ENCODE results near the gene STK10. TPM values are rescaled to one million over a fixed set of nuclear protein-coding genes. Genes with fewer than 3 reads are reported as not detected.

The STK10 gene
- polyA plus RNA-seq, 1 of the 3 experiments (the other 2 are of a cell fraction), result 11.0 TPM

GRCh38 chr5:172187118-172188032 lies 649 bp downstream of the STK10 start:
- peaks cover 15% of the 10 kb centered on the region for H3F3A ChIP-seq (replicated peaks; ENCODE audit: insufficient read depth)
- H3K9me2 ChIP-seq, result no peaks in the 10 kb centered on the region
- peaks cover 0 to 4% of the 10 kb centered on the region in 2 experiments for H3K36me3 ChIP-seq (replicated peaks in 1 of 2; ENCODE audit: control insufficient read depth in 1 of 2, insufficient read depth in 2 of 2, low read length in 1 of 2)
- ChIA-PET POLR2A (interaction anchor here (0.7 to 1.1 kb wide), 3 partner anchors 38 to 94 kb away, joined by 3 to 4 read pairs (median 3); no protein-coding TSS in a partner anchor), CTCF (interaction anchor here (0.6 to 5.8 kb wide), 24 partner anchors 8 to 266 kb away, joined by 3 to 60 read pairs (median 6); partner anchors contain the start of genes FBXW11 and UBTD2)
- 0 out of 2 replicates have a peak, but pooled peaks cover 4% of the 10 kb centered on the region for H4K20me1 ChIP-seq (ENCODE audit: insufficient read depth)
- peaks cover 0 to 5% of the 10 kb centered on the region in 2 experiments; a peak in 1 of 4 replicates for H3K4me1 ChIP-seq (ENCODE audit: control insufficient read depth in 1 of 2, insufficient read depth in 2 of 2, low read depth in 1 of 2, low read length in 1 of 2)
- H3K4me3 ChIP-seq (ENCODE audit: low read depth in 2 of 2, low read length in 1 of 2), result peak overlapping the region; percentile 70 to 99
- peak overlapping the region; percentile 84 for H3K9ac ChIP-seq
- no peaks in the 10 kb centered on the region for H3K27me3 ChIP-seq (ENCODE audit: insufficient read depth)
- peak; percentile 72; the same call in 1 of the 2 replicates for TF ChIP-seq MXI1 (IDR thresholded peaks at IDR 0.05; ENCODE audit: low read depth, low read length)
- TF ChIP-seq FOSL2 (IDR thresholded peaks at IDR 0.05; ENCODE audit: borderline replicate concordance, low read depth), result peak; percentile 33; the same call in 1 of the 2 replicates
- peak; percentile 48; the same call in 1 of the 2 replicates for TF ChIP-seq ELF1 (IDR thresholded peaks at IDR 0.05)
- TF ChIP-seq NRF1 (IDR thresholded peaks at IDR 0.05; ENCODE audit: low read depth, low read length), result no peak
- TF ChIP-seq, protein P1, sequence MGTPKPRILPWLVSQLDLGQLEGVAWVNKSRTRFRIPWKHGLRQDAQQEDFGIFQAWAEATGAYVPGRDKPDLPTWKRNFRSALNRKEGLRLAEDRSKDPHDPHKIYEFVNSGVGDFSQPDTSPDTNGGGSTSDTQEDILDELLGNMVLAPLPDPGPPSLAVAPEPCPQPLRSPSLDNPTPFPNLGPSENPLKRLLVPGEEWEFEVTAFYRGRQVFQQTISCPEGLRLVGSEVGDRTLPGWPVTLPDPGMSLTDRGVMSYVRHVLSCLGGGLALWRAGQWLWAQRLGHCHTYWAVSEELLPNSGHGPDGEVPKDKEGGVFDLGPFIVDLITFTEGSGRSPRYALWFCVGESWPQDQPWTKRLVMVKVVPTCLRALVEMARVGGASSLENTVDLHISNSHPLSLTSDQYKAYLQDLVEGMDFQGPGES (IDR thresholded peaks at IDR 0.05; ENCODE audit: low read depth, low read length), result no peak
- TF ChIP-seq, protein P2, sequence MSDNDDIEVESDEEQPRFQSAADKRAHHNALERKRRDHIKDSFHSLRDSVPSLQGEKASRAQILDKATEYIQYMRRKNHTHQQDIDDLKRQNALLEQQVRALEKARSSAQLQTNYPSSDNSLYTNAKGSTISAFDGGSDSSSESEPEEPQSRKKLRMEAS (IDR thresholded peaks at IDR 0.05; ENCODE audit: low read depth), result peak; percentile 27; the same call in 1 of the 2 replicates
- peak; percentile 58 for TF ChIP-seq GABPA (IDR thresholded peaks at IDR 0.05; ENCODE audit: low read depth)
- peak overlapping the region; percentile 95 for H2AFZ ChIP-seq (ENCODE audit: low read depth)
- 1% methylated on average over 43 of the region's 66 CpGs for WGBS (ENCODE audit: low lambda C conversion rate)
- H3K4me2 ChIP-seq, result peak overlapping the region; percentile 93
- H3K27ac ChIP-seq (ENCODE audit: low read depth in 2 of 2, low read length in 1 of 2), result peak overlapping the region; percentile 67 to 80
- DNase-seq, result peak; percentile 71
- H3K9me3 ChIP-seq, result no peaks in the 10 kb centered on the region
- H3K79me2 ChIP-seq (ENCODE audit: insufficient read depth), result peaks cover 45% of the 10 kb centered on the region

DNA sequence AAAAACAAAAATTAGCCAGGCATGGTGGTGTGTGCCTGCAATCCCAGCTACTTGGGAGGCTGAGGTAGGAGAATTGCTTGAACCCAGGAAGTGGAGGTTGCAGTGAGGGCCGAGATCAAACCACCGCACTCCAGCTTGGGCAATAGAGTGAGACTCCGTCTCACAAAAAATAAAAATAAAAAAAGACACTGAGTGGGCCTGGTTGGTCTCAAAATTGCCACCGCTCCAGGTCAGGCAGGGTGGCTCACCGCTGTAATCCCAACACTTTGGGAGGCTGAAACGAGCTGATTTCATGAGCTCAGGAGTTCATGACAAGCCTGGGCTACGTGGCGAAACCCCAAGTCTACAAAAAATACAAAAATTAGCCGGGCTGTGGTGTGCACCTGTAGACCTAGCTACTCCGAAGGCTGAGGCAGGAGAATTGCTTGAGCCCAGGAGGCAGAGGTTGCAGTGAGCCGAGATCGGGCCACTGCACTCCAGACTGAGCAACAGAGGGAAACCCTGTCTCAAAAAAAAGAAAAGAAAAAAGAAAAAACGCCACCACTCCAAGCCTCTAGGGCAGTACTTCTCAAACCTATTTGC lies 1.8 kb downstream of the STK10 start:
- Histone ChIP-seq H3K36me3 (replicated peaks in 1 of 2; ENCODE audit: control insufficient read depth in 1 of 2, insufficient read depth in 2 of 2, low read length in 1 of 2) (peaks cover 0 to 4% of the 10 kb centered on the region in 2 experiments), H3K4me1 (ENCODE audit: control insufficient read depth in 1 of 2, insufficient read depth in 2 of 2, low read depth in 1 of 2, low read length in 1 of 2) (peaks cover 0 to 5% of the 10 kb centered on the region in 2 experiments; a peak in 1 of 4 replicates), H4K20me1 (ENCODE audit: insufficient read depth) (0 out of 2 replicates have a peak, but pooled peaks cover 4% of the 10 kb centered on the region), H3K9me2 (no peaks in the 10 kb centered on the region), H3K9ac (peak overlapping the region; percentile 84; the same call in 1 of the 2 replicates), H3K4me3 (ENCODE audit: low read depth in 2 of 2, low read length in 1 of 2) (peak overlapping the region; percentile 70 to 99; a peak in 3 of 4 replicates), H3K27ac (ENCODE audit: low read depth in 2 of 2, low read length in 1 of 2) (peak overlapping the region in 1 of 2 experiments; percentile 80; a peak in 1 of 4 replicates), H3K9me3 (no peaks in the 10 kb centered on the region), H3K4me2 (peak overlapping the region; percentile 93), H3F3A (replicated peaks; ENCODE audit: insufficient read depth) (peaks cover 15% of the 10 kb centered on the region), H3K27me3 (ENCODE audit: insufficient read depth) (no peaks in the 10 kb centered on the region), H3K79me2 (ENCODE audit: insufficient read depth) (peaks cover 57% of the 10 kb centered on the region), H2AFZ (ENCODE audit: low read depth) (no peak overlapping the region)
- TF ChIP-seq YY1 (IDR thresholded peaks at IDR 0.05; ENCODE audit: low read depth), result no peak
- TF ChIP-seq, protein P3, sequence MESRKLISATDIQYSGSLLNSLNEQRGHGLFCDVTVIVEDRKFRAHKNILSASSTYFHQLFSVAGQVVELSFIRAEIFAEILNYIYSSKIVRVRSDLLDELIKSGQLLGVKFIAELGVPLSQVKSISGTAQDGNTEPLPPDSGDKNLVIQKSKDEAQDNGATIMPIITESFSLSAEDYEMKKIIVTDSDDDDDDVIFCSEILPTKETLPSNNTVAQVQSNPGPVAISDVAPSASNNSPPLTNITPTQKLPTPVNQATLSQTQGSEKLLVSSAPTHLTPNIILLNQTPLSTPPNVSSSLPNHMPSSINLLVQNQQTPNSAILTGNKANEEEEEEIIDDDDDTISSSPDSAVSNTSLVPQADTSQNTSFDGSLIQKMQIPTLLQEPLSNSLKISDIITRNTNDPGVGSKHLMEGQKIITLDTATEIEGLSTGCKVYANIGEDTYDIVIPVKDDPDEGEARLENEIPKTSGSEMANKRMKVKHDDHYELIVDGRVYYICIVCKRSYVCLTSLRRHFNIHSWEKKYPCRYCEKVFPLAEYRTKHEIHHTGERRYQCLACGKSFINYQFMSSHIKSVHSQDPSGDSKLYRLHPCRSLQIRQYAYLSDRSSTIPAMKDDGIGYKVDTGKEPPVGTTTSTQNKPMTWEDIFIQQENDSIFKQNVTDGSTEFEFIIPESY (IDR thresholded peaks at IDR 0.05; ENCODE audit: borderline replicate concordance, low read depth), result no peak
- CTCF ChIA-PET, result interaction anchor here (0.8 to 3.7 kb wide), 6 partner anchors 13 to 267 kb away, joined by 3 to 17 read pairs (median 6); no protein-coding TSS in a partner anchor
- 95% methylated on average over 13 of the region's 13 CpGs for WGBS (ENCODE audit: low lambda C conversion rate)
- no peak for DNase-seq
- POLR2A ChIA-PET, result interaction anchor here (0.6 kb wide), 1 partner anchor 348 kb away, joined by 3 read pairs; no protein-coding TSS in a partner anchor
